Measurements from ENCODE around the gene PCCA. TPM values are rescaled to one million over a fixed set of nuclear protein-coding genes. Genes with fewer than 3 reads are reported as not detected.

The PCCA gene
- total RNA-seq, 1 donor from 2014 or later = 66.8 TPM

DNA sequence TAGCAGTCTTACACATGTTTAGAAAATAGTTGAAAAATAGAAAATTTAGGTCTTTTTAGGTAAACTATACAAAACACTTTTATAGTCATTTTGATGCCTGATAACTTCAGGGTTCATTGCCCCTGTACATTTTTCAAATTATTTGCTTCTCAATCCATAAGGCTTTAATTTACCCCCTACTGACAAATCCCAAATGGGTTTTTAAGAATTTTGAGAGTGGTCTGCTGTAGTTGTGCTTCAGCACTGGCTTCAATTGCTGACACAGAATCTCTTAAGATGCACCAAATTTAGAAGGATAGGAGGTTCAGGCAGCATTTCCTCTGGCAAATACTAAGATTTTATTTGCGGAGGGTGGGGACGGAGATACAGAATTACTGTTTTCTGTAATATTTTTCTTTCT is 89.4 kb downstream of the PCCA start:
- peaks cover 45% of the 10 kb centered on the region for H3K4me1 Mint-ChIP-seq (ENCODE audit: low read depth, unreplicated experiment)
- peaks cover 4% of the 10 kb centered on the region for H3K36me3 Mint-ChIP-seq (ENCODE audit: unreplicated experiment)
- H3K9me3 Mint-ChIP-seq (ENCODE audit: unreplicated experiment) = peaks cover 4% of the 10 kb centered on the region

DNA sequence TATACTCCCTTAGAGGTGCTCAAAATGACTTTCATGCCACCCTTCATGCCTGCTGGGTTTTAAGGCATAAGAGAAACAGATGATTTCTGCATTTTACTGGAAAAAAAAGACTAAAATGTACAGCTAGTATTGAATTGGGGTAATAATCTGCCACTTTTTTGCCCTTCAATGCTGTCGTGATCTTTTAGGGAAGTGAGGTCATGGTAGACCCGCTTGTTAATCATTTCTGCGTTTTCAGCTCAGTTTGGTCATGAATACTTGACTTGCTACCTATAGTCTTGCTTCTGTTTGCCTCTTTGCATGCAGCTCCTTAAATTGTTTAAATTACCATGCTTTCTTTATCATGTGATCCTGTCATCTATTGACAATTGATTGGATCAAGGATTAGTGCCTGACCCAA is 90.4 kb downstream of the PCCA start:
- Mint-ChIP-seq H3K4me1 (ENCODE audit: low read depth, unreplicated experiment) (peaks cover 47% of the 10 kb centered on the region), H3K27me3 (ENCODE audit: unreplicated experiment) (peaks cover 3% of the 10 kb centered on the region), H3K4me3 (ENCODE audit: unreplicated experiment) (no peak overlapping the region), H3K9me3 (ENCODE audit: unreplicated experiment) (peaks cover 4% of the 10 kb centered on the region), H3K27ac (ENCODE audit: unreplicated experiment) (no peak overlapping the region), H3K36me3 (ENCODE audit: unreplicated experiment) (no peaks in the 10 kb centered on the region)
- TF ChIP-seq, protein P1, sequence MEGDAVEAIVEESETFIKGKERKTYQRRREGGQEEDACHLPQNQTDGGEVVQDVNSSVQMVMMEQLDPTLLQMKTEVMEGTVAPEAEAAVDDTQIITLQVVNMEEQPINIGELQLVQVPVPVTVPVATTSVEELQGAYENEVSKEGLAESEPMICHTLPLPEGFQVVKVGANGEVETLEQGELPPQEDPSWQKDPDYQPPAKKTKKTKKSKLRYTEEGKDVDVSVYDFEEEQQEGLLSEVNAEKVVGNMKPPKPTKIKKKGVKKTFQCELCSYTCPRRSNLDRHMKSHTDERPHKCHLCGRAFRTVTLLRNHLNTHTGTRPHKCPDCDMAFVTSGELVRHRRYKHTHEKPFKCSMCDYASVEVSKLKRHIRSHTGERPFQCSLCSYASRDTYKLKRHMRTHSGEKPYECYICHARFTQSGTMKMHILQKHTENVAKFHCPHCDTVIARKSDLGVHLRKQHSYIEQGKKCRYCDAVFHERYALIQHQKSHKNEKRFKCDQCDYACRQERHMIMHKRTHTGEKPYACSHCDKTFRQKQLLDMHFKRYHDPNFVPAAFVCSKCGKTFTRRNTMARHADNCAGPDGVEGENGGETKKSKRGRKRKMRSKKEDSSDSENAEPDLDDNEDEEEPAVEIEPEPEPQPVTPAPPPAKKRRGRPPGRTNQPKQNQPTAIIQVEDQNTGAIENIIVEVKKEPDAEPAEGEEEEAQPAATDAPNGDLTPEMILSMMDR (IDR thresholded peaks at IDR 0.05; ENCODE audit: partially characterized antibody, unreplicated experiment) = no peak
- no peak for DNase-seq

More for the DNA sequence above, 89.4 kb downstream of the PCCA start:
- TF ChIP-seq, protein P1 (IDR thresholded peaks at IDR 0.05; ENCODE audit: partially characterized antibody, unreplicated experiment) = no peak
- H3K27ac Mint-ChIP-seq (ENCODE audit: unreplicated experiment) = no peak overlapping the region
- peak overlapping the region; percentile 37 for H3K4me3 Mint-ChIP-seq (ENCODE audit: unreplicated experiment)
- H3K27me3 Mint-ChIP-seq (ENCODE audit: unreplicated experiment) = peaks cover under 1% of the 10 kb centered on the region
- no peak for DNase-seq

DNA sequence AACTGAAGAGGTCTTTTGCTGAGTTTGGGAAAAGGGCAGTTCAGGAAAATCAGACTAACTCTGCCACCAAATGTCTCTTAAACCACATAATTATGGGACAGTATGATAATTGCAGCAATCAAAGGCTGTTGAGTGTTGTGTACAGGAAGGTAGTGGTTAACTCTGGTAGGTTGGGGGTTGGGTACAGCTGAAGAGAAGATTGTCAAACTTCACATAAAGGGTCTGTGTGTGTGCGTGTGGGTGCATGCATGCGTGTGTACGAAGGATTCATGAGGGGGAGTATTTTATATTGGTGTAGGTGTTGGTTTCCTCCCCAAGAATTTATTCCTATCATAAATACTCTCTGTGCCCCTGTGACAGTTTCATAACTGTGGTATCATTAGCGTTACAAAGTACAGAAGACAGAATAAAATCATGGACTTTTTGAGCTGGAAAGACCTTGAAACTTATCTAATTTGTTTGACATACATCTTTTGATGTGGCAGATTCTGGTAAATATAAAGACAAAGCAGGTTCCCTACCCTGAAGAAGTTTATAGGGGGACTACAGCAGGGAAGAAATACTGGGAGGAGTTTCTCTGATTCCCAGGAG is 94.1 kb downstream of the PCCA start:
- TF ChIP-seq, protein P1 (IDR thresholded peaks at IDR 0.05; ENCODE audit: partially characterized antibody, unreplicated experiment) = no peak
- no peaks in the 10 kb centered on the region for H3K36me3 Mint-ChIP-seq (ENCODE audit: unreplicated experiment)

DNA sequence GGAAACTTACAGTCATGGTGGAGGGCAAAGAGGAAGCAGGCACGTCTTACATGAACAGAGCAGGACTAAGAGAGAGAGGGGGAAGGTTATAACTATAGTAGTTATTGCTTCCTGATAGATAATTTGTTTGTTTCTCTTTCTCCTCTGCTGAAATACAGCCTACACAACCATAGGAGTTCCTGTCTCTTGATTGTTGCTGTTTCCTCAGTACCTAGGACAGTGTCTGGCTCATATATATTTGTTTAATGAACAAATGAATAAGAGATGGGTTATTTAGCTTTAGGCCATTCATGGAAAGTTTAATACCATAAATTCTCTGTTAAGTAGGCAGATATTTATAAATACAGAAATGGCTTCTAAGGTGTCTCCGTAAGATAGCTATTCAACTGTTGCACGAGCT is 95.2 kb downstream of the PCCA start:
- no peak overlapping the region for H3K27ac Mint-ChIP-seq (ENCODE audit: unreplicated experiment)
- no peaks in the 10 kb centered on the region for H3K36me3 Mint-ChIP-seq (ENCODE audit: unreplicated experiment)
- peaks cover 16% of the 10 kb centered on the region for H3K4me1 Mint-ChIP-seq (ENCODE audit: low read depth, unreplicated experiment)
- DNase-seq = no peak
- peaks cover 3% of the 10 kb centered on the region for H3K27me3 Mint-ChIP-seq (ENCODE audit: unreplicated experiment)
- H3K9me3 Mint-ChIP-seq (ENCODE audit: unreplicated experiment) = peaks cover 4% of the 10 kb centered on the region
- TF ChIP-seq, protein P1 (IDR thresholded peaks at IDR 0.05; ENCODE audit: partially characterized antibody, unreplicated experiment) = no peak
- no peak overlapping the region for H3K4me3 Mint-ChIP-seq (ENCODE audit: unreplicated experiment)

More for the DNA sequence above, 94.1 kb downstream of the PCCA start:
- H3K4me3 Mint-ChIP-seq (ENCODE audit: unreplicated experiment) = no peak overlapping the region
- H3K27ac Mint-ChIP-seq (ENCODE audit: unreplicated experiment) = no peak overlapping the region
- DNase-seq = no peak
- peaks cover 3% of the 10 kb centered on the region for H3K27me3 Mint-ChIP-seq (ENCODE audit: unreplicated experiment)
- H3K9me3 Mint-ChIP-seq (ENCODE audit: unreplicated experiment) = peaks cover 4% of the 10 kb centered on the region
- peaks cover 19% of the 10 kb centered on the region for H3K4me1 Mint-ChIP-seq (ENCODE audit: low read depth, unreplicated experiment)

DNA sequence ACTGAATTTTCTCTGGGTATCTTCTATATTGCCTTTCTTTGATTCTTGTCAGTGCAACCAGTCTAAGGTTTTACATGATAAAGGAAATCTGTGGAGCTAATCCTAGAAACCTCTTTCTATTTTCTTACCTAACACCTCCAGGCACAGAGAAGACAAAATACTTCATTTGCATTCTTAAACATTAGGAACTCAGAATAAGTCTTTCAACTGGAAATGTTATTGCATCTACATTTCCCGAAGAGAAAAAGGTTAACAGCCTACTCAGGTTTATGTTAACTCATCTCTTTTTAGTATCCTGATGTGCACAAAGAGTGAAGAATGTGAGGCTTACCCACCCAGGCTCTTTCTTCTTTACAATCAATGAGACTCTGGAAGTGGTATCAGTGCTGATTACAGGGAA is 106.7 kb downstream of the PCCA start:
- Mint-ChIP-seq H3K4me3 (ENCODE audit: unreplicated experiment) (no peak overlapping the region), H3K4me1 (ENCODE audit: low read depth, unreplicated experiment) (no peaks in the 10 kb centered on the region), H3K36me3 (ENCODE audit: unreplicated experiment) (no peaks in the 10 kb centered on the region), H3K9me3 (ENCODE audit: unreplicated experiment) (no peaks in the 10 kb centered on the region), H3K27me3 (ENCODE audit: unreplicated experiment) (no peaks in the 10 kb centered on the region), H3K27ac (ENCODE audit: unreplicated experiment) (no peak overlapping the region)
- DNase-seq = no peak
- TF ChIP-seq, protein P1 (IDR thresholded peaks at IDR 0.05; ENCODE audit: partially characterized antibody, unreplicated experiment) = no peak

Data from glutamatergic neuron (in vitro differentiated cells).